HUES6 (cell line): Measurements from ENCODE around the gene TGFBRAP1.

Experiments used
- H3K27ac ChIP-seq: 2 replicates; pipeline ENCODE4 v1.7.0; 2013; ENCODE audit warnings: low read depth, mild to moderate bottlenecking, low read length, inconsistent platforms
- H3K27me3 ChIP-seq: 2 replicates; pipeline ENCODE4 v1.6.1; 2013; ENCODE audit warnings: low read length; ENCODE audit not compliant: control insufficient read depth, insufficient read depth
- H3K36me3 ChIP-seq: 2 replicates; pipeline ENCODE4 v1.6.1; 2013; ENCODE audit warnings: low read length; ENCODE audit not compliant: control insufficient read depth, insufficient read depth
- H3K4me1 ChIP-seq: 2 replicates; pipeline ENCODE4 v1.6.1; 2013; ENCODE audit warnings: low read length; ENCODE audit not compliant: control insufficient read depth, insufficient read depth
- H3K4me3 ChIP-seq: 2 replicates; pipeline ENCODE4 v1.5.1; 2013; ENCODE audit warnings: low read depth, low read length
- H3K9ac ChIP-seq: one replicate; pipeline ENCODE4 v1.6.1; 2013; ENCODE audit warnings: mild to moderate bottlenecking, low read length
- H3K9me3 ChIP-seq: 2 replicates; pipeline ENCODE4 v1.6.1; 2013; ENCODE audit warnings: low read depth, low read length; ENCODE audit not compliant: control insufficient read depth, insufficient read depth

Gene TGFBRAP1

GRCh38 chr2:105235388-105236059, 94.0 kb downstream of the TGFBRAP1 start:
- Histone ChIP-seq H3K4me1 (peaks cover 7% of the 10 kb centered on the region; the same call in 1 of the 2 replicates), H3K9ac (no peak overlapping the region), H3K27ac (no peak overlapping the region), H3K36me3 (no peaks in the 10 kb centered on the region), H3K4me3 (no peak overlapping the region), H3K27me3 (no peaks in the 10 kb centered on the region; the same call in 1 of the 2 replicates), H3K9me3 (no peaks in the 10 kb centered on the region)

- Histone ChIP-seq H3K4me1 (no peaks in the 10 kb centered on the region), H3K36me3 (no peaks in the 10 kb centered on the region), H3K27ac (no peak overlapping the region), H3K9me3 (no peaks in the 10 kb centered on the region), H3K27me3 (no peaks in the 10 kb centered on the region), H3K9ac (no peak overlapping the region), H3K4me3 (no peak overlapping the region)
These were observed 98.3 kb downstream of the TGFBRAP1 start for GRCh38 chr2:105231232-105231619.

GRCh38 chr2:105224444-105224843, 105.1 kb downstream of the TGFBRAP1 start:
- H3K4me3 ChIP-seq: no peak overlapping the region
- no peaks in the 10 kb centered on the region for H3K9me3 ChIP-seq
- no peak overlapping the region for H3K9ac ChIP-seq
- no peak overlapping the region for H3K27ac ChIP-seq
- H3K27me3 ChIP-seq: no peaks in the 10 kb centered on the region
- no peaks in the 10 kb centered on the region for H3K4me1 ChIP-seq
- H3K36me3 ChIP-seq: no peaks in the 10 kb centered on the region

GRCh38 chr2:105220604-105221003, 108.9 kb downstream of the TGFBRAP1 start:
- Histone ChIP-seq H3K4me3 (no peak overlapping the region), H3K27me3 (no peaks in the 10 kb centered on the region)

GRCh38 chr2:105215586-105216192, 113.8 kb downstream of the TGFBRAP1 start:
- Histone ChIP-seq H3K9ac (no peak overlapping the region), H3K4me1 (no peaks in the 10 kb centered on the region), H3K27me3 (no peaks in the 10 kb centered on the region), H3K9me3 (peaks cover 13% of the 10 kb centered on the region; the same call in 1 of the 2 replicates), H3K27ac (no peak overlapping the region), H3K4me3 (no peak overlapping the region), H3K36me3 (no peaks in the 10 kb centered on the region)

More at GRCh38 chr2:105220604-105221003, 108.9 kb downstream of the TGFBRAP1 start:
- peaks cover 7% of the 10 kb centered on the region; the same call in 1 of the 2 replicates for H3K9me3 ChIP-seq
- no peak overlapping the region for H3K9ac ChIP-seq
- H3K27ac ChIP-seq: no peak overlapping the region
- H3K4me1 ChIP-seq: no peaks in the 10 kb centered on the region
- no peaks in the 10 kb centered on the region for H3K36me3 ChIP-seq
